ENCODE measurements around the gene PARD3.

PARD3 gene

GRCh38 chr10:34389801-34390200, 425.3 kb downstream of the PARD3 start:
- no peak for TF ChIP-seq CTCF (IDR thresholded peaks at IDR 0.05)

DNA sequence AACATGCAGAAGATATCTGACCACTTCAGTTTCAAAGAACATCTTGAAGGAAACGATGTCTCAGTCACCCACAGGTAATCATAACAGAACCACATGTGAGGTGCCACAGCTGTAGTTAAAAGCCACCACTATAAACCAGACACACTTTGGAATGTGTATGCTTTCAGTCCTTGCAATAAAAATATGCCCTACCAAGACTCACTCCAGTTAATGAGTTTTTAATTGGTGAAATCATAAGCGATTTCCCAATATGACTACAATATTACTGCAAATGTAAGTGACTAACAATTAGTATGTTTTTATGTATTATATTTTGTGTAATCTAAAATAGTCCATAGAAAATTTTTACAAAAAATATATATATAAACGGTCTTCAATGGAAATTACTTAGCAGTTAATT, 428.2 kb downstream of the PARD3 start:
- intact Hi-C loops (cut with DNase I; ENCODE audit: low total_unique reads), result no loop called here
- no peak overlapping the region for H3K4me3 ChIP-seq
- no peak overlapping the region for H3K27ac ChIP-seq
- TF ChIP-seq CTCF (IDR thresholded peaks at IDR 0.05), result no peak
- H3K4me1 ChIP-seq, result peaks cover 0 to 5% (median 0%) of the 10 kb centered on the region in 4 donors
- H3K36me3 ChIP-seq, result peaks cover 0 to 13% (median 8%) of the 10 kb centered on the region in 3 donors
- H3K27me3 ChIP-seq, result no peaks in the 10 kb centered on the region
- H3K9me3 ChIP-seq, result no peaks in the 10 kb centered on the region
- no peak for DNase-seq

More at GRCh38 chr10:34389801-34390200, 425.3 kb downstream of the PARD3 start:
- intact Hi-C loops (cut with DNase I; ENCODE audit: low total_unique reads), result no loop called here
- no peak for DNase-seq
- Histone ChIP-seq H3K4me3 (no peak overlapping the region), H3K9me3 (no peaks in the 10 kb centered on the region), H3K27ac (no peak overlapping the region), H3K36me3 (no peaks in the 10 kb centered on the region), H3K27me3 (no peaks in the 10 kb centered on the region), H3K4me1 (peaks cover 0 to 5% (median 0%) of the 10 kb centered on the region in 4 donors)

- Histone ChIP-seq H3K9me3 (no peaks in the 10 kb centered on the region), H3K4me1 (peaks cover 0 to 5% (median 0%) of the 10 kb centered on the region in 4 donors), H3K4me3 (no peak overlapping the region), H3K36me3 (peaks cover 0 to 20% (median 14%) of the 10 kb centered on the region in 3 donors), H3K27ac (no peak overlapping the region), H3K27me3 (no peaks in the 10 kb centered on the region)
- no peak for TF ChIP-seq CTCF (IDR thresholded peaks at IDR 0.05)
- DNase-seq, result no peak
- intact Hi-C loops (cut with DNase I; ENCODE audit: low total_unique reads), result no loop called here
These were observed 430.7 kb downstream of the PARD3 start for GRCh38 chr10:34384372-34384771.

- Histone ChIP-seq H3K27me3 (no peaks in the 10 kb centered on the region), H3K4me1 (no peaks in the 10 kb centered on the region), H3K4me3 (no peak overlapping the region), H3K9me3 (no peaks in the 10 kb centered on the region), H3K27ac (no peak overlapping the region), H3K36me3 (peaks cover 4 to 23% (median 14%) of the 10 kb centered on the region in 3 donors)
- intact Hi-C loops (cut with DNase I; ENCODE audit: low total_unique reads), result no loop called here
- TF ChIP-seq CTCF (IDR thresholded peaks at IDR 0.05), result no peak
- DNase-seq, result no peak
These were observed 432.5 kb downstream of the PARD3 start for GRCh38 chr10:34382626-34383025.

- intact Hi-C loops (cut with DNase I; ENCODE audit: low total_unique reads), result no loop called here
- H3K36me3 ChIP-seq, result peaks cover 10 to 31% (median 20%) of the 10 kb centered on the region in 3 donors
- H3K4me3 ChIP-seq, result no peak overlapping the region
- no peaks in the 10 kb centered on the region for H3K27me3 ChIP-seq
- no peak overlapping the region for H3K27ac ChIP-seq
- TF ChIP-seq CTCF (IDR thresholded peaks at IDR 0.05), result no peak
- DNase-seq, result no peak
- H3K4me1 ChIP-seq, result no peaks in the 10 kb centered on the region
- no peaks in the 10 kb centered on the region for H3K9me3 ChIP-seq
These were observed 434.2 kb downstream of the PARD3 start for GRCh38 chr10:34380856-34381255.

GRCh38 chr10:34378297-34378696, 436.8 kb downstream of the PARD3 start:
- Histone ChIP-seq H3K4me1 (no peaks in the 10 kb centered on the region), H3K4me3 (no peak overlapping the region), H3K9me3 (no peaks in the 10 kb centered on the region), H3K36me3 (peaks cover 10 to 30% (median 20%) of the 10 kb centered on the region in 3 donors), H3K27ac (no peak overlapping the region), H3K27me3 (no peaks in the 10 kb centered on the region)
- TF ChIP-seq CTCF (IDR thresholded peaks at IDR 0.05), result no peak
- intact Hi-C loops (cut with DNase I; ENCODE audit: low total_unique reads), result no loop called here
- no peak for DNase-seq
